Measurements from ENCODE around the gene PTPRJ. TPM values are rescaled to one million over a fixed set of nuclear protein-coding genes. Genes with fewer than 3 reads are reported as not detected.
A peak's percentile ranks its signal among the peaks of the same experiment; 100 is the strongest.
"Not testable (repeated sequence)": the region's sequence is repeated elsewhere in the genome, so short reads cannot be mapped to it uniquely, and the experiment has no call there.

Gene PTPRJ
- total and polyA plus RNA-seq, 9 of the 15 experiments (the other 6 are each of a cell fraction or from before 2014, with no cell fraction given) = 0.56 to 10.7 (median 4.8) TPM

DNA sequence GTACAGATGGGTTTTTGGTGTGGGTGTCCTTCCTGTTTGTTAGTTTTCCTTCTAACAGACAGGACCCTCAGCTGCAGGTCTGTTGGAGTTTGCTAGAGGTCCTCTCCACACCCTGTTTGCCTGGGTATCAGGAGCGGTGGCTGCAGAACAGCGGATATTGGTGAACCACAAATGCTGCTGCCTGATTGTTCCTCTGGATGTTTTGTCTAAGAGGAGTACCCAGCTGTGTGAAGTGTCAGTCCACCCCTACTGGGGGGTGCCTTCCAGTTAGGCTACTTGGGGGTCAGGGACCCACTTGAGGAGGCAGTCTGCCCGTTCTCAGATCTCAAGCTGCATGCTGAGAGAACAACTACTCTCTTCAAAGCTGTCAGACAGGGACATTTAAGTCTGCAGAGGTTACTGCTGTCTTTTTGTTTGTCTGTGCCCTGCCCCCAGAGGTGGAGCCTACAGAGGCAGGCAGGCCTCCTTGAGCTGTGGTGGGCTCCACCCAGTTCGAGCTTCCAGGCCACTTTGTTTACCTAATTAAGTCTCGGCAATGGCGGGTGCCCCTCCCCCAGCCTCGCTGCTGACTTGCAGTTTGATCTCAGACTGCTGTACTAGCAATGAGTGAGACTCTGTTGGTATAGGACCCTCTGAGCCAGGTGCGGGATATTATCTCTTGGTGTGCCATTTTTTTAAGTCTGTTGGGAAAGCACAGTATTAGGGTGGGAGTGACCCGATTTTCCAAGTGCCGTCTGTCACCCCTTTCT is 210.7 kb downstream of the PTPRJ start:
- H3K27ac ChIP-seq (ENCODE audit: extremely low read depth, low read depth, low read length); H3K4me1 ChIP-seq (replicated peaks in 1 of 2; ENCODE audit: control insufficient read depth in 2 of 2, insufficient read depth in 2 of 2, low read length in 2 of 2); CTCF ChIA-PET (ENCODE audit: low intra/inter-chr PET ratio); H3K4me3 ChIP-seq; H3K9me3 ChIP-seq (replicated peaks; ENCODE audit: control insufficient read depth, insufficient read depth, low read depth, low read length); POLR2A ChIA-PET; in situ Hi-C loops (cut with MboI); H3K79me2 ChIP-seq (ENCODE audit: control insufficient read depth, insufficient read depth, low read length); H3K9me1 ChIP-seq (ENCODE audit: control insufficient read depth, insufficient read depth, low read length); BruUV-seq (replicated peaks); H4K20me1 ChIP-seq (replicated peaks; ENCODE audit: control insufficient read depth, insufficient read depth, low read length); intact Hi-C loops (cut with micrococcal nuclease); H3K9ac ChIP-seq (ENCODE audit: insufficient read depth in 1 of 2, low read depth in 2 of 2, low read length in 2 of 2); H3K27me3 ChIP-seq (ENCODE audit: control insufficient read depth in 2 of 2, insufficient read depth in 2 of 2, low read length in 2 of 2); H3K36me3 ChIP-seq (ENCODE audit: control insufficient read depth, insufficient read depth, low read length): not testable (repeated sequence)
- ATAC-seq (peak; percentile 60), DNase-seq (ENCODE audit: extremely low read depth in 1 of 4, low spot score in 3 of 4) (peak in 1 of 4 experiments; percentile 65), FAIRE-seq (peak; percentile 40)
- TF ChIP-seq NFE2 (IDR thresholded peaks at IDR 0.05; ENCODE audit: low read depth) = 0 out of 2 replicates have a peak, but pooled peaks have one; percentile 9
- peak in 1 of 2 experiments; percentile 70; a peak in 2 of 4 replicates for TF ChIP-seq FOXK2 (conservative IDR thresholded peaks at IDR 0.05 in 1 of 2, IDR thresholded peaks at IDR 0.05 in 1 of 2; ENCODE audit: low read depth in 2 of 2)
- peak; percentile 56 for TF ChIP-seq ZNF316 (IDR thresholded peaks at IDR 0.05)
- peak; percentile 22; the same call in 1 of the 2 replicates for TF ChIP-seq MAFK (IDR thresholded peaks at IDR 0.05; ENCODE audit: low read length)
- TF ChIP-seq YY1 (IDR thresholded peaks at IDR 0.05; ENCODE audit: borderline replicate concordance in 1 of 3, control insufficient read depth in 1 of 3, extremely low read depth in 1 of 3, insufficient read depth in 3 of 3, insufficient read length in 1 of 3, insufficient replicate concordance in 2 of 3, low read depth in 1 of 3, low read length in 2 of 3) = peak in 1 of 3 experiments; percentile 63
- TF ChIP-seq C11orf30 (IDR thresholded peaks at IDR 0.05; ENCODE audit: low read depth) = peak; percentile 83
- TF ChIP-seq DPF2 (IDR thresholded peaks at IDR 0.05) = peak; percentile 34; the same call in 1 of the 2 replicates
- peak; percentile 24 for TF ChIP-seq TAF9B (IDR thresholded peaks at IDR 0.05; ENCODE audit: partially characterized antibody)
- under 1% methylated on average over 10 of the region's 10 CpGs for WGBS (ENCODE audit: insufficient coverage, low coverage, missing lambda C conversion rate)
- H3K4me2 ChIP-seq (ENCODE audit: insufficient read depth, low read length) = peak overlapping the region; percentile 52; the same call in 1 of the 2 replicates
- peak overlapping the region; percentile 87 for H2AFZ ChIP-seq (ENCODE audit: low read depth, low read length)

Measured in K562 (cell line).